Measurements from ENCODE around the gene RAB3A.

RAB3A gene

GRCh38 chr19:18152817-18153555 lies 50.9 kb downstream of the RAB3A start, which contains the start of gene PIK3R2:
TSS of gene PIK3R2 (plus strand) at chr19:18153163. CDS start at chr19:18155880, 2,717 bp downstream.
- TF ChIP-seq CTCF (IDR thresholded peaks at IDR 0.05; ENCODE audit: extremely low read depth, missing control alignments): no peak
- peak; percentile 100 for DNase-seq (ENCODE audit: low spot score)

GRCh38 chr19:18152442-18152816 lies 51.4 kb downstream of the RAB3A start:
- DNase-seq (ENCODE audit: low spot score): peak; percentile 100
- peak; percentile 63 for TF ChIP-seq CTCF (IDR thresholded peaks at IDR 0.05; ENCODE audit: extremely low read depth, missing control alignments)

- no peak for DNase-seq (ENCODE audit: low spot score)
Observed at GRCh38 chr19:18150776-18151624, 52.8 kb downstream of the RAB3A start.

GRCh38 chr19:18149596-18149975 lies 54.3 kb downstream of the RAB3A start:
- DNase-seq (ENCODE audit: low spot score): no peak
- TF ChIP-seq CTCF (IDR thresholded peaks at IDR 0.05; ENCODE audit: extremely low read depth, missing control alignments): no peak

More at GRCh38 chr19:18150776-18151624, 52.8 kb downstream of the RAB3A start:
- TF ChIP-seq CTCF (IDR thresholded peaks at IDR 0.05; ENCODE audit: extremely low read depth, missing control alignments): no peak

- DNase-seq (ENCODE audit: low spot score): no peak
- TF ChIP-seq CTCF (IDR thresholded peaks at IDR 0.05; ENCODE audit: extremely low read depth, missing control alignments): no peak
Observed at GRCh38 chr19:18147396-18147795, 56.4 kb downstream of the RAB3A start.
